HEK293 (cell line): ENCODE results near the gene CALM3.

Source experiments
- EGR2 ChIP-seq: fragments of 450-650 bp; formaldehyde crosslinking; IDR thresholded peaks from 2 replicates; pipeline ENCODE4 v1.5.1; 2016; ENCODE audit warnings: low read depth, missing biosample characterization, missing genetic modification characterization
- GLI4 ChIP-seq: fragments of 450-650 bp; formaldehyde crosslinking; IDR thresholded peaks from 2 replicates; pipeline ENCODE4 v1.5.1; 2016; ENCODE audit warnings: missing biosample characterization, missing genetic modification characterization
- KLF7 ChIP-seq: fragments of 450-650 bp; formaldehyde crosslinking; IDR thresholded peaks from 2 replicates; pipeline ENCODE4 v1.5.1; 2016; ENCODE audit warnings: missing biosample characterization, missing genetic modification characterization, borderline replicate concordance
- MYNN ChIP-seq: fragments of 450-650 bp; formaldehyde crosslinking; IDR thresholded peaks from 2 replicates; pipeline ENCODE4 v1.5.1; 2016; ENCODE audit warnings: missing biosample characterization, missing genetic modification characterization, borderline replicate concordance
- SALL2 ChIP-seq: fragments of 450-650 bp; formaldehyde crosslinking; IDR thresholded peaks from 2 replicates; pipeline ENCODE4 v1.5.0; 2017; ENCODE audit warnings: missing biosample characterization, mild to moderate bottlenecking, missing genetic modification characterization, borderline replicate concordance
- SP7 ChIP-seq: fragments of 450-650 bp; formaldehyde crosslinking; IDR thresholded peaks from 2 replicates; pipeline ENCODE4 v1.5.1; 2016; ENCODE audit warnings: missing biosample characterization, missing genetic modification characterization
- ZBTB17 ChIP-seq: fragments of 450-650 bp; formaldehyde crosslinking; IDR thresholded peaks from 2 replicates; pipeline ENCODE4 v1.5.1; 2016; ENCODE audit warnings: missing biosample characterization, missing genetic modification characterization
- ZBTB44 ChIP-seq: fragments of 450-650 bp; IDR thresholded peaks from 2 replicates; pipeline ENCODE4 v1.5.1; 2018; ENCODE audit warnings: missing biosample characterization, mild to moderate bottlenecking, missing genetic modification characterization
- ZBTB48 ChIP-seq: fragments of 450-650 bp; formaldehyde crosslinking; IDR thresholded peaks from 2 replicates; pipeline ENCODE4 v1.5.1; 2016; ENCODE audit warnings: missing biosample characterization, missing genetic modification characterization
- ZFP3 ChIP-seq: fragments of 450-650 bp; formaldehyde crosslinking; IDR thresholded peaks from 2 replicates; pipeline ENCODE4 v1.5.1; 2016; ENCODE audit warnings: low read depth, missing biosample characterization, missing genetic modification characterization
- ZNF133 ChIP-seq: fragments of 450-650 bp; formaldehyde crosslinking; IDR thresholded peaks from 2 replicates; pipeline ENCODE4 v1.5.1; 2016; ENCODE audit warnings: missing biosample characterization, missing genetic modification characterization
- ZNF211 ChIP-seq: fragments of 450-650 bp; formaldehyde crosslinking; IDR thresholded peaks from 2 replicates; pipeline ENCODE4 v1.5.1; 2016; ENCODE audit warnings: low read depth, missing biosample characterization, missing genetic modification characterization
- ZNF221 ChIP-seq: fragments of 450-650 bp; formaldehyde crosslinking; IDR thresholded peaks from 2 replicates; pipeline ENCODE4 v1.5.1; 2017; ENCODE audit warnings: missing biosample characterization, missing genetic modification characterization, borderline replicate concordance
- ZNF23 ChIP-seq: fragments of 450-650 bp; formaldehyde crosslinking; IDR thresholded peaks from 2 replicates; pipeline ENCODE4 v1.5.1; 2016; ENCODE audit warnings: missing biosample characterization, missing genetic modification characterization, borderline replicate concordance
- ZNF24 ChIP-seq: fragments of 450-650 bp; formaldehyde crosslinking; IDR thresholded peaks from 2 replicates; pipeline ENCODE4 v1.5.1; 2016; ENCODE audit warnings: missing biosample characterization, missing genetic modification characterization
- ZNF280C ChIP-seq: fragments of 450-650 bp; formaldehyde crosslinking; IDR thresholded peaks from 2 replicates; pipeline ENCODE4 v1.5.1; 2016; ENCODE audit warnings: missing biosample characterization, missing genetic modification characterization
- ZNF292 ChIP-seq: fragments of 450-650 bp; formaldehyde crosslinking; IDR thresholded peaks from 2 replicates; pipeline ENCODE4 v1.5.1; 2016; ENCODE audit warnings: low read depth, missing biosample characterization, missing genetic modification characterization, borderline replicate concordance
- ZNF311 ChIP-seq: fragments of 450-650 bp; formaldehyde crosslinking; IDR thresholded peaks from 2 replicates; pipeline ENCODE4 v1.5.1; 2017; ENCODE audit warnings: missing biosample characterization, missing genetic modification characterization, borderline replicate concordance
- ZNF48 ChIP-seq: fragments of 450-650 bp; formaldehyde crosslinking; IDR thresholded peaks from 2 replicates; pipeline ENCODE4 v1.5.1; 2016; ENCODE audit warnings: missing biosample characterization, missing genetic modification characterization
- ZNF560 ChIP-seq: fragments of 450-650 bp; formaldehyde crosslinking; IDR thresholded peaks from 2 replicates; pipeline ENCODE4 v1.5.1; 2017; ENCODE audit warnings: missing biosample characterization, missing genetic modification characterization, borderline replicate concordance
- ZNF561 ChIP-seq: fragments of 450-650 bp; IDR thresholded peaks from 2 replicates; pipeline ENCODE4 v1.5.1; 2018; ENCODE audit warnings: missing biosample characterization, missing genetic modification characterization, borderline replicate concordance
- ZNF596 ChIP-seq: fragments of 450-650 bp; IDR thresholded peaks from 2 replicates; pipeline ENCODE4 v1.5.0; 2018; ENCODE audit warnings: missing biosample characterization, mild to moderate bottlenecking, missing genetic modification characterization, moderate library complexity
- ZNF621 ChIP-seq: fragments of 450-650 bp; formaldehyde crosslinking; IDR thresholded peaks from 2 replicates; pipeline ENCODE4 v1.5.1; 2017; ENCODE audit warnings: missing biosample characterization, missing genetic modification characterization
- ZNF624 ChIP-seq: fragments of 450-650 bp; formaldehyde crosslinking; IDR thresholded peaks from 2 replicates; pipeline ENCODE4 v1.5.1; 2017; ENCODE audit warnings: missing biosample characterization, missing genetic modification characterization
- ZNF660 ChIP-seq: fragments of 450-650 bp; IDR thresholded peaks from 2 replicates; pipeline ENCODE4 v1.5.1; 2018; ENCODE audit warnings: missing biosample characterization, mild to moderate bottlenecking, missing genetic modification characterization
- ZNF664 ChIP-seq: fragments of 450-650 bp; formaldehyde crosslinking; IDR thresholded peaks from 2 replicates; pipeline ENCODE4 v1.5.1; 2016; ENCODE audit warnings: missing biosample characterization, missing genetic modification characterization
- ZNF677 ChIP-seq: fragments of 450-650 bp; IDR thresholded peaks from 2 replicates; pipeline ENCODE4 v1.5.0; 2018; ENCODE audit warnings: missing biosample characterization, mild to moderate bottlenecking, missing genetic modification characterization, moderate library complexity
- ZNF707 ChIP-seq: fragments of 450-650 bp; formaldehyde crosslinking; IDR thresholded peaks from 2 replicates; pipeline ENCODE4 v1.5.1; 2016; ENCODE audit warnings: missing biosample characterization, missing genetic modification characterization
- ZNF776 ChIP-seq: fragments of 450-650 bp; formaldehyde crosslinking; IDR thresholded peaks from 2 replicates; pipeline ENCODE4 v1.5.0; 2017; ENCODE audit warnings: missing biosample characterization, missing genetic modification characterization, borderline replicate concordance
- ZNF791 ChIP-seq: fragments of 450-650 bp; formaldehyde crosslinking; IDR thresholded peaks from 2 replicates; pipeline ENCODE4 v1.5.1; 2016; ENCODE audit warnings: missing biosample characterization, missing genetic modification characterization
- ZXDB ChIP-seq: fragments of 450-650 bp; formaldehyde crosslinking; IDR thresholded peaks from 2 replicates; pipeline ENCODE4 v1.5.1; 2016; ENCODE audit warnings: missing biosample characterization, missing genetic modification characterization
- TF ChIP-seq, protein P1 (sequence below): fragments of 450-650 bp; formaldehyde crosslinking; IDR thresholded peaks from 2 replicates; pipeline ENCODE4 v1.5.1; 2016; ENCODE audit warnings: missing biosample characterization, missing genetic modification characterization
- TF ChIP-seq, protein P2 (sequence below): fragments of 450-650 bp; formaldehyde crosslinking; IDR thresholded peaks from 2 replicates; pipeline ENCODE4 v1.5.1; 2016; ENCODE audit warnings: missing biosample characterization, missing genetic modification characterization

Gene CALM3

GRCh38 chr19:46600384-46601317, 479 bp upstream of the CALM3 start (continued):
- TF ChIP-seq, protein P1, sequence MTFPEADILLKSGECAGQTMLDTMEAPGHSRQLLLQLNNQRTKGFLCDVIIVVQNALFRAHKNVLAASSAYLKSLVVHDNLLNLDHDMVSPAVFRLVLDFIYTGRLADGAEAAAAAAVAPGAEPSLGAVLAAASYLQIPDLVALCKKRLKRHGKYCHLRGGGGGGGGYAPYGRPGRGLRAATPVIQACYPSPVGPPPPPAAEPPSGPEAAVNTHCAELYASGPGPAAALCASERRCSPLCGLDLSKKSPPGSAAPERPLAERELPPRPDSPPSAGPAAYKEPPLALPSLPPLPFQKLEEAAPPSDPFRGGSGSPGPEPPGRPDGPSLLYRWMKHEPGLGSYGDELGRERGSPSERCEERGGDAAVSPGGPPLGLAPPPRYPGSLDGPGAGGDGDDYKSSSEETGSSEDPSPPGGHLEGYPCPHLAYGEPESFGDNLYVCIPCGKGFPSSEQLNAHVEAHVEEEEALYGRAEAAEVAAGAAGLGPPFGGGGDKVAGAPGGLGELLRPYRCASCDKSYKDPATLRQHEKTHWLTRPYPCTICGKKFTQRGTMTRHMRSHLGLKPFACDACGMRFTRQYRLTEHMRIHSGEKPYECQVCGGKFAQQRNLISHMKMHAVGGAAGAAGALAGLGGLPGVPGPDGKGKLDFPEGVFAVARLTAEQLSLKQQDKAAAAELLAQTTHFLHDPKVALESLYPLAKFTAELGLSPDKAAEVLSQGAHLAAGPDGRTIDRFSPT (tag by site-specific recombination) = no peak
- TF ChIP-seq ZNF624 = no peak
- no peak for TF ChIP-seq ZNF211 (tag by site-specific recombination)
- no peak for TF ChIP-seq ZNF776
- no peak; the same call in 1 of the 2 replicates for TF ChIP-seq ZFP3
- peak; percentile 99 for TF ChIP-seq SALL2 (tag by site-specific recombination)
- no peak for TF ChIP-seq ZNF292 (tag by site-specific recombination)
- no peak for TF ChIP-seq MYNN (tag by site-specific recombination)
- TF ChIP-seq ZNF221 (tag by site-specific recombination) = no peak
- TF ChIP-seq ZNF48 = no peak
- TF ChIP-seq ZBTB44 = 0 out of 2 replicates have a peak, but pooled peaks have one; percentile 26
- no peak for TF ChIP-seq ZNF311 (tag by site-specific recombination)
- no peak for TF ChIP-seq ZNF677
- no peak for TF ChIP-seq ZNF707 (tag by site-specific recombination)
- no peak for TF ChIP-seq ZNF133 (tag by site-specific recombination)
- no peak for TF ChIP-seq ZNF23 (tag by site-specific recombination)
- peak; percentile 78 for TF ChIP-seq ZBTB17
- no peak for TF ChIP-seq ZNF621 (tag by site-specific recombination)
- no peak; the same call in 1 of the 2 replicates for TF ChIP-seq GLI4 (tag by site-specific recombination)
- TF ChIP-seq ZNF280C (tag by site-specific recombination) = no peak
- peak; percentile 94 for TF ChIP-seq ZNF660
- peak; percentile 46 for TF ChIP-seq ZBTB48
- TF ChIP-seq ZNF24 (tag by site-specific recombination) = peak; percentile 89
- peak; percentile 98 for TF ChIP-seq ZXDB (tag by site-specific recombination)
- no peak; the same call in 1 of the 2 replicates for TF ChIP-seq ZNF664 (tag by site-specific recombination)
- peak; percentile 99 for TF ChIP-seq KLF7 (tag by site-specific recombination)
- TF ChIP-seq ZNF791 (tag by site-specific recombination) = no peak
- TF ChIP-seq, protein P2, sequence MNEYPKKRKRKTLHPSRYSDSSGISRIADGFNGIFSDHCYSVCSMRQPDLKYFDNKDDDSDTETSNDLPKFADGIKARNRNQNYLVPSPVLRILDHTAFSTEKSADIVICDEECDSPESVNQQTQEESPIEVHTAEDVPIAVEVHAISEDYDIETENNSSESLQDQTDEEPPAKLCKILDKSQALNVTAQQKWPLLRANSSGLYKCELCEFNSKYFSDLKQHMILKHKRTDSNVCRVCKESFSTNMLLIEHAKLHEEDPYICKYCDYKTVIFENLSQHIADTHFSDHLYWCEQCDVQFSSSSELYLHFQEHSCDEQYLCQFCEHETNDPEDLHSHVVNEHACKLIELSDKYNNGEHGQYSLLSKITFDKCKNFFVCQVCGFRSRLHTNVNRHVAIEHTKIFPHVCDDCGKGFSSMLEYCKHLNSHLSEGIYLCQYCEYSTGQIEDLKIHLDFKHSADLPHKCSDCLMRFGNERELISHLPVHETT (tag by site-specific recombination) = peak; percentile 94
- TF ChIP-seq ZNF560 (tag by site-specific recombination) = no peak
- TF ChIP-seq ZNF596 = no peak
- peak; percentile 77; the same call in 1 of the 2 replicates for TF ChIP-seq ZNF561 (tag by site-specific recombination)
- TF ChIP-seq EGR2 (tag by site-specific recombination) = peak; percentile 78
- peak; percentile 96 for TF ChIP-seq SP7 (tag by site-specific recombination)
